HG02970 (cell line): ENCODE data around the gene ALDOC.

Source experiments
- ATAC-seq: cut with Tn5 transposase; IDR thresholded peaks from one replicate; pipeline ENCODE4 v1.9.1; 2021; ENCODE audit warnings: mild to moderate bottlenecking, moderate library complexity, moderate number of reproducible peaks; ENCODE audit not compliant: unreplicated experiment, low FRiP score

The ALDOC gene

GRCh38 chr17:28534740-28535375 lies 41.8 kb downstream of the ALDOC start:
- ATAC-seq = no peak

DNA sequence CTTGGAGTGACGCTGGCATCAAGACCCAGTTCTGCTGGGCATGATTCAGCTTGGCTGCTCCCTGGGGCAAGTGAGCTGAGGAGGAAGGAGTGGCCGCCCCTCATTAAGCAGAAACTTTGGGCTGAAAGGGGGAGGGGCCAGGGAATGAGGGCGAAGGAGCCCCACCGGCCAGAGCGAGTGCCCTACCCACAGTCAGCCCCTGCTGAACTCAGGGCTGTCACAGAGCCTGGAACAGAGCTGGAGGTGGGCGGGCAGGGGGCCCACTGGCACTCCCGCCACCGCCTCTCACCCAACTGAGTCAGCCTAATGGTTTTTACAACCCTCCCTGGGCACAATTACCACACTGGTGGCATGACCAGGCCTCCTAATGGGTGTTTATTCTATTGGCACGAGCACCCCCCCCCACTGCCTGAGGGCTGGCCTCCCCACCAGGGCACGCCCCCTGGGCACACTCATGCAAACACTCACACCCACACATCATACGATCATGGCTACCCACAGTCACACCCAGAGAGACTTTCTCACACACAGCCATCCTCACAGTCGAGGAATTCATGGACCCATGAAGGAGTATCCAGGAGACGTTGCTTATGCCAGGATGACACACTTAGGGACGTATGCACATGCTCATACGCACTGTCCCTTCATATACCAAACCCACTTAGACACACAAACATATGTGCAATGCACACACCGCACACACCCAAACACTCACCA lies 43.4 kb downstream of the ALDOC start:
- ATAC-seq = no peak

- ATAC-seq = no peak
These were observed 44.4 kb downstream of the ALDOC start for GRCh38 chr17:28532050-28532960.

GRCh38 chr17:28530926-28531325 lies 45.8 kb downstream of the ALDOC start:
- no peak for ATAC-seq

DNA sequence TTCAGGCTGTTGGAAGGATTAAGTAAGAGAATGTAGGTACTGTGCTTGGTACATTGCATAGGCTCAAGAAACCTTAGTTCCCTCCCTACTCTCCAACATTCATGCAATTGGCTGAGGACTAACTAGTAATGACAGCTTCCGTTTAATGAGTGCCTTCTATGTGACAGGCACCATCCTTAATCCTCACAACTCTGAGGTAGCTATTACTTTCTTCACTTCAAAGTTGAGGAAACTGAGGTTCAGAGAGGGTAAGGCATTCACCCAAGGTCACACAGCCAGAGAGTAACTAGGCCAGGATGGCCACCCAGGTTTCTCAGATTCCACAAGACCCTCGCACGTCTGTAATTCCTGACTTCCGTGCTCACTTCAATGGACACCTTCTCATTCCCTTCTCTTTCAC lies 46.4 kb downstream of the ALDOC start:
- no peak for ATAC-seq

DNA sequence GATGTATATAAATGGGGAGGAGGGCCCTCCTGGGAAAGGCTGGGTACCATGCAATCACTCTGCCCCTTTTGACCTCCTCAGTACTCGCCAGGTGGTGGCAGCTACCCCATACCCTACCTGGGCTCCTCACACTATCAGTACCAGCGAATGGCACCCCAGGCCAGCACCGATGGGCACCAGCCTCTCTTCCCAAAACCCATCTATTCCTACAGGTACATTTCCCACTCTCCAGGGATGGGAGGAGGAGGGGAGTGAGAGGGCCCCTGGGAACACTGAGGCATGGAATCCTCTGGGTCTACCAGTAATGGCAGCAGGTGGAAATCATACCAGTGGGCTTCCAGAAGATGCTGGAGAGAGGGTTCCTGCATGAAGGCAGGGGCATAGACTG lies 47.7 kb downstream of the ALDOC start:
- no peak for ATAC-seq

DNA sequence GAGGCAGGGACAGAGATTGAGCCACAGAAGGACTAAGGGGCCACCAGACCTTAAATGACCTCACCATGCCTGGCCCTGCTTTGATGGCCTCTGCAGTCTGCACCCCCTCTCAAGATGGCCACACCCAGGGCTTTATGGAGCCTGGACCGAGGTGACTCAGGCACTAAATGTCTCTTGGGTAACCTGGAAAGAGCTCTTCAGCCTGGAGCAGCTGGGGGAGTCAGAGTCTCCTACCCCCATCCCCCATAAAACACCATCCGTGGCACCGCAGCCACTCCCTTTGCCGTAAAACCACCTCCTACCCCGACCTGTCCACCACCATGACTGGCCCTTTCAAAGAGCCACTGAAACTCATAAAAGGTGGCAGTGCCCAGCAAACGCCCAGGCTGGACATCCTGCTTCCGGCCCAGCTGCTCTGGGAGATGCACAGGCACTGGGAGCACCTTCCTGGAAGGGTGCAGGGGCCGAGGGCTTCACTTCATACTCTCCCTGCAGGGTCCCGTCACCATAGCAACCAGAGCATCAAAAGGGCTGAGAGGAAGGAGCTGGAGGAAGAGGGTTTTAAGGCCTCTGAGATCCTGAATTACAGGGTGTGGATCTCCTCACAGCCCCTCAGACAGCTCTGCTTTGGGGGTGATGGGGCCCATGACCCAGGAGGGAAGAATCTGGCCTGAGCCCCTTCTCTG lies 48.2 kb downstream of the ALDOC start:
- no peak for ATAC-seq

- ATAC-seq = no peak
These were observed 48.8 kb downstream of the ALDOC start for GRCh38 chr17:28527859-28528258.

DNA sequence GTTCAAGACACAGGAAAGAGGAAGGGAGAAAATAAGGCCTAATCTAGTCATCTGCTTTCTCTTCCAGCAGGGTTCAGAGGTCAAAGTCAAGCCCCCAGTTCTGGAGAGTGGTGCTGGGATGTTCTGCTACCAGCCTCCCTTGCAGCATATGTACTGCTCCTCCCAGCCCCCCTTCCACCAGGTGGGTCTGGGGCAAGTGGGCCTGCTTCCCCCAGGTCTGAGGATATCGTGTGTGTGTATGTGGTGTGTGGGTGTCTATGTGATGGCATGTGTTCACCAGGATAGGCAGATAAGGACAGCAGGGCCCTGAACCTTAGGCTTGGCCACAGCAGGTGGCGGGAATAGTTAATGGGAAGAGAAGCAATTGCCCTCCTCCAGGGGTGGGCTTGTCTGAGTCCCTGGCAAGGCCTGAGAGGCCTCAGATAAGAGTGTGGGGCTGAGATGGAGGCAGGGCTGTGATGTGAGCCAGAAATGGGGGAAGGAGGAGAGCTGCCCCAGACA lies 49.5 kb downstream of the ALDOC start:
- ATAC-seq = no peak

DNA sequence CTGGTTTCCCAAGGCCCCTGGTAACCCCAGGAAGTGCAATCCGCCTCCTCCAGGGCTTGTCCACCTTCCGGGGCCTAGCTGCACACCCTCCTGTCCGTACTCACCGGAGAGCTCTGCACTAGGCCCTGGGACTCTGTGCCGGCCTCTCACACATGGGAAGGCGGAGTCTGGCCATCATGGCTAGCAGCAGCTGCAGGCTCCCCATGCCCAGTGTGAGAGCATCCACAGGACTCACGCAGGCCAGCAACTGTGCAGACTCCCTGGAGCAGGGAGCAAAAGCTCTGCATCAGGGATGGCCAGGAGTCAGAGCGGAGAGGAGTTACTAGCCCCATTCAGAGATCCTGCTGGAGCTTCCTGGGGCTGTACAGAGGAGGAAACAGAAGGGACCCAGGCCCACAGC lies 50.3 kb downstream of the ALDOC start:
- no peak for ATAC-seq

DNA sequence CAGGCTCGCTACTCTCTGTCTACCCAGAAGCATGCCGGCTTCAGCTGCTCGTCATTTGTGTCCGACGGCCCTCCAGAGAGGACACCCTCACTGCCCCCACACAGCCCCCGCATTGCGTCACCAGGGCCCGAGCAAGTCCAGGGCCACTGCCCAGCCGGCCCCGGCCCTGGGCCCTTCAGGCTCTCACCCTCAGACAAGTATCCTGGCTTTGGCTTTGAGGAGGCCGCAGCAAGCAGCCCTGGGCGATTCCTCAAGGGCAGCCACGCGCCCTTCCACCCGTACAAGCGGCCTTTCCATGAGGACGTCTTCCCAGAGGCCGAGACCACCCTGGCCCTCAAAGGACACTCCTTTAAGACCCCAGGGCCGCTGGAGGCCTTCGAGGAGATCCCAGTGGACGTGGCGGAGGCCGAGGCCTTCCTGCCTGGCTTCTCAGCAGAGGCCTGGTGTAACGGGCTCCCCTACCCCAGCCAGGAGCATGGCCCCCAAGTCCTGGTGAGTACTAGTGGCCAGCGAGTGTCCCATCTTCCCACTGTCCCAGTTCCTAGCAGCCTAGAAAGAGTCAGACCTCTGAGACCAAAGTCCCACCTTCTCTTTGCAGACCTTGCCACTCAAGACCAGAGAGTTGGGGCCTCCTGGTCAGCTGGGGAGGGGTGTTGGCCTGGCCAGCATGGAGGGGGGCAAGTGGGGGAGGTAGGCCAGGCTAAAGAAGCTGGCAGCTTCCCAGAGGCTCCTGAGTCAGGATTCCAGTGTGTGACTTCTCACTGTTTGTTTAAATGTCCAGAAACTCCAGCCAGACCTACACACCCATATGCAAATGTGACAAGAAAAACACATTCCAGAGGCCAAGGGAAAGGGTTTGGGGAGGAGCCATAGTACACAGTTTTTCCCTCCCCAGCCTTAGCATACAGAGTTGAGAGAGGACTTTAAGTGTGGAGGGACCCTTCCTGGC lies 51.9 kb downstream of the ALDOC start:
- ATAC-seq = no peak

GRCh38 chr17:28523876-28524275 lies 52.8 kb downstream of the ALDOC start:
- no peak for ATAC-seq

DNA sequence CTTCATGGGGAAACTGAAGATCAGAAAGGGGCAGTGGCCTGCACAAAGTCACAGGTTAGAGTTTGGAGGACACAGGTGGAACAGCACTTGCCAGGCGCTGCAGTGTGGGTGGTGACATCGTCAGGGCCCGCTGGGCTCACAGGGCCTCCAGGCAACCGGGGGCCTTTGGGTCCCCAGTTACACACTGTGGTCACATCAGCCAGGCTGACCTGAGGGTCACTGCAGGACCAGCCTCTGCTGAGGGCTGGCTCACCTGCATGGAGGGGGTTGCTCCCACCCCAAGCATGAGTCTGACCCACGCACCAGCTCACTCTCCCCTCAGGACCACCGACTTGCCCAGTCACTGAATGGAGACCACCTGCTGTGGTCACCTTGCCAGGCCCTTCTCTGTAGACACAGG lies 53.5 kb downstream of the ALDOC start:
- no peak for ATAC-seq
